ENCODE data around the gene SPEN. TPM values are rescaled to one million over a fixed set of nuclear protein-coding genes. Genes with fewer than 3 reads are reported as not detected.
"Not testable (repeated sequence)": the region's sequence is repeated elsewhere in the genome, so short reads cannot be mapped to it uniquely, and the experiment has no call there.

Gene SPEN
- total and polyA plus RNA-seq, 2 of the 13 experiments (the other 11 are each of a cell fraction or from before 2014, with no cell fraction given), result 4.8 to 14.0 TPM

GRCh38 chr1:15828931-15829330, 18.6 kb upstream of the SPEN start:
- H3K27me3 ChIP-seq (ENCODE audit: control insufficient read depth in 1 of 2, insufficient read depth in 2 of 2, low read length in 2 of 2); intact Hi-C loops (cut with micrococcal nuclease; ENCODE audit: unreplicated experiment); in situ Hi-C loops (cut with HindIII; ENCODE audit: extremely low pct_ligation_motif_present, low pct_unique_long_range_greater_than_20kb); BruUV-seq (replicated peaks); H3K9me3 ChIP-seq (ENCODE audit: low read length); CTCF ChIA-PET (ENCODE audit: low intra/inter-chr PET ratio, low total read pairs); H3K36me3 ChIP-seq (replicated peaks in 1 of 2; ENCODE audit: control insufficient read depth in 1 of 2, insufficient read depth in 2 of 2, low read length in 2 of 2); H4K20me1 ChIP-seq (ENCODE audit: insufficient read depth, low read length); H3K27ac ChIP-seq (ENCODE audit: extremely low read length, insufficient read depth, low read length); H2AFZ ChIP-seq (ENCODE audit: low read length); TF ChIP-seq HNF4G (CRISPR knock-in tag; IDR thresholded peaks at IDR 0.05; ENCODE audit: borderline replicate concordance, low read depth); SOX6 (IDR thresholded peaks at IDR 0.05): not testable (repeated sequence)
- WGBS (ENCODE audit: low lambda C conversion rate), result 3% methylated on average over 14 of the region's 14 CpGs
- peak overlapping the region; percentile 71 for H3K4me2 ChIP-seq (ENCODE audit: low read depth, low read length)
- peak; percentile 15 for FAIRE-seq
- POLR2A ChIA-PET, result interaction anchor here (0.6 to 2.0 kb wide), 2 partner anchors 19 to 33 kb away, joined by 3 to 6 read pairs; partner anchors contain the start of gene SPEN
- peaks cover 12% of the 10 kb centered on the region for H3K79me2 ChIP-seq (ENCODE audit: insufficient read depth, low read length)
- peaks cover 73% of the 10 kb centered on the region for H3K4me1 ChIP-seq (ENCODE audit: insufficient read depth, low read length)
- DNase-seq (ENCODE audit: low spot score), result peak; percentile 36
- ATAC-seq, result peak; percentile 48
- TF ChIP-seq CEBPG (CRISPR knock-in tag; IDR thresholded peaks at IDR 0.05), result peak; percentile 78
- peak; percentile 80 for TF ChIP-seq CEBPB (IDR thresholded peaks at IDR 0.05; ENCODE audit: borderline replicate concordance, low read depth, low read length)
- TF ChIP-seq ZNF460 (CRISPR knock-in tag; IDR thresholded peaks at IDR 0.05; ENCODE audit: borderline replicate concordance), result 0 out of 2 replicates have a peak, but pooled peaks have one; percentile 64
- peak; percentile 15; the same call in 1 of the 2 replicates for TF ChIP-seq HNF4G (IDR thresholded peaks at IDR 0.05; ENCODE audit: borderline replicate concordance, low read depth, low read length)
- TF ChIP-seq ZNF543 (CRISPR knock-in tag; IDR thresholded peaks at IDR 0.05), result peak; percentile 100
- TF ChIP-seq AHDC1 (CRISPR knock-in tag; IDR thresholded peaks at IDR 0.05; ENCODE audit: borderline replicate concordance), result 0 out of 2 replicates have a peak, but pooled peaks have one; percentile 19
- TF ChIP-seq ZNF362 (CRISPR knock-in tag; IDR thresholded peaks at IDR 0.05; ENCODE audit: borderline replicate concordance), result peak; percentile 92
- 0 out of 2 replicates have a peak, but pooled peaks have one; percentile 28 for TF ChIP-seq ZMYM3 (CRISPR knock-in tag; IDR thresholded peaks at IDR 0.05)
- 0 out of 2 replicates have a peak, but pooled peaks have one; percentile 37 for TF ChIP-seq ZNF670 (CRISPR knock-in tag; IDR thresholded peaks at IDR 0.05; ENCODE audit: borderline replicate concordance)
- 0 out of 2 replicates have a peak, but pooled peaks have one; percentile 17 for TF ChIP-seq HNF4A (CRISPR knock-in tag; IDR thresholded peaks at IDR 0.05)
- peak; percentile 28; the same call in 1 of the 2 replicates for TF ChIP-seq SOX6 (CRISPR knock-in tag; IDR thresholded peaks at IDR 0.05)
- TF ChIP-seq ZNF710 (CRISPR knock-in tag; IDR thresholded peaks at IDR 0.05; ENCODE audit: borderline replicate concordance), result 0 out of 2 replicates have a peak, but pooled peaks have one; percentile 26
- 0 out of 2 replicates have a peak, but pooled peaks have one; percentile 19 for TF ChIP-seq RCOR2 (CRISPR knock-in tag; IDR thresholded peaks at IDR 0.05)
- H3K4me3 ChIP-seq (replicated peaks in 1 of 3; ENCODE audit: insufficient read depth in 1 of 3, low read depth in 2 of 3, low read length in 3 of 3), result peak overlapping the region in 2 of 3 experiments; percentile 38 to 46; a peak in 5 of 6 replicates
- peak overlapping the region; percentile 43 for H3K9ac ChIP-seq (ENCODE audit: insufficient read depth, low read depth, low read length)
